GM18520 (cell line): ENCODE data around the gene EZH2.

ENCODE experiments used
- ATAC-seq: cut with Tn5 transposase; IDR thresholded peaks from one replicate; pipeline ENCODE4 v1.9.1; 2021; ENCODE audit not compliant: unreplicated experiment

The EZH2 gene

GRCh38 chr7:148858489-148858888 lies 25.6 kb downstream of the EZH2 start:
- no peak for ATAC-seq

DNA sequence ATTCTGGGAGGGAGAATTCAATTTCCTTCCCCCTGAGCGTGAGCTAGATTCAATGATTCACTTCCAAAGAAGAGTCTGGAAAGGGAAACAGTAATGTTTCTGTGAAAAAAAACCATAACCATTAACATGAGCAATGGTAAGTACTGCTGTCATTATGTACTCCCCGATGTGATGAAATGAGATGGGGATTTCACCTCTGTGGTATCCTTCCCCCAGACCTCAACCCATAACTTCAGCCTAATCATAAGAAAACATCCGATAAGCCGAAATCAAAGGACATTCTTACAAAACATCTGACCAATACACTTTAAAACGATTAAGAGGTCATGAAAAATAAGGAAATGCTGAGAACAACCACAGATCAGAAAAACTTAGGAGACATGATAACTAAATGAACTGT lies 27.2 kb downstream of the EZH2 start:
- peak; percentile 42 for ATAC-seq

DNA sequence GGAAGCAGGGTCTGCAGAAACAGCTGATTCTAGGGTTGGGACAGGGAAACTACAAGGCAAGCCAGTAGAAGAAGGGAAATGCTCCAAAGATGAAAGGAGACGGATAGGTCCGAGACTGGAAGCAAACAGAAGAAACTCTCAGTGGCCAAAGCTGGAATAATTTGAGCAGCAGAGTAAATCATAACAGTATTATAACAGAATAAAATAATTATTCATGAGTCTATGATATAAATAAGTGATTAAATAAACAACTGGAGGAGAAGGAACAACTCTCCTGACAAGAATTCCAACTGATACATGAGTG lies 27.6 kb downstream of the EZH2 start:
- no peak for ATAC-seq

GRCh38 chr7:148854983-148855382 lies 29.1 kb downstream of the EZH2 start:
- ATAC-seq: no peak

DNA sequence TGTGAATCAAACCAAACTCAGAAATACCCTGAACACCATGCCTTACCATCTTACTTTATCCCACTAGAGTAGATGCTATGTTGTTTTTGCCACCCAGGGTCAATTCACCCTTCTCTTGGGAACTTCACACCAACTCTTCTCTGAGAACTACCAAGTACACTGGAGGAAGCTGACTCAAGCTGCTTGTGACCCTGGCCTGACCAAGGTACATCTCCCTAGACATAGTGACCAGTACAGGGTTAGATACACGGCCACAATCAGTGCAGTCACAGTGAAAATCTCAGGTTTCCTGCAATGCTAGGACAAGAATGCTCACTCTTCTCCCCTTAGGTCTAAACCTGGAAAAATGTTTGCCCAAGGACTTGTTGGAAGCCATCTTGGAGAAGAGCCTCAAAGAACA lies 31.8 kb downstream of the EZH2 start:
- no peak for ATAC-seq

DNA sequence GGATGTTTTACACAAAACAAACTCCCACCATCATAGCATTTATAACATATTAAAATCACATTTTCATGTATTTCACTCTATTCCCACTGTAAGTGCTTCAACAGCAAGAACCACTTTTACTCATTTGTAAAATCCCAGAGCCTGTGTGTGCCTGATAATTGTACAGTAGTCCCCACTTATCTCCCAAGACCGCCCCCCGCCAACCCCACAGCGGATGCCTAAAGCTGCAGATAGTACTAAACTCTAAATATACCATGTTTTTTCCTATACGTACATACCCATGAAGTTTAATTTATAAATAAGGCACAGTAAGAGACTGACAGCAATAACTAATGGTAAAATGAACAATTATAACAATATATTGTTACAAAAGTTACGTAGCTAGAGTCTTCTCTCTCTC lies 33.5 kb downstream of the EZH2 start:
- no peak for ATAC-seq

DNA sequence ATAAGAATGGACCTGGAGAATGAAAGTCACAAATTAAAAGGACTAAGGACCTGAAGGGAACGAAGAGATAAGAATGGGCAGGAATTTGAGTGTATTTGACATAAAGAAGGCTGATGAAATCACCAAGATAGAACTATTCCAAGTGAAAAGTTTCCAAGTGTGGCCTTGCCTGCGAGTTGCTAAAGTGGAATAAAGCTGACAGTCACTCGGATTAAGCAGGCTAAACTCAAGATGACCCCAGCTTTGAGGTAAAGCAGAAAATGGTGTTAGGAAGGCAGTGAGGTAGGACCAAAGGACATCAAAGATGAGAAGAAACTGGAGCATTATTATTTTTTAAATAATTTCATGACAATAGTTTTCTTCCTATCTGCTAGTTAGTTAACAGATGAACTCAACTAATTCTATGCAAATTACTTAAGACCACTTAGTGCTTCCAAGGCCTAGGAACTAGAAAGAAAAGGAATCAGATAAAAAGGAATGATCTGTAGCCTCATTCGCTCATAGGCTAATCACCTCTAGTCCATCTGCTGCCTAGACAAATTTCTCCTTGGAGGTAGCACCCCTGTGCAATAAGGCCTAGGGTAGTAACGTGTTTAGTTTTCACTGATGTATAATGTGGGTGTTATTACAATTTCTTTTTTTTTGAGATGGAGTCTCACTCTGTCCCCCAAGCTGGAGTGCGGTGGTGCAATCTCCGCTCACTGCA lies 34.5 kb downstream of the EZH2 start:
- no peak for ATAC-seq

GRCh38 chr7:148847815-148848734 lies 36.0 kb downstream of the EZH2 start:
- ATAC-seq: no peak

- ATAC-seq: no peak
Observed at GRCh38 chr7:148838905-148839304, 45.2 kb downstream of the EZH2 start.

DNA sequence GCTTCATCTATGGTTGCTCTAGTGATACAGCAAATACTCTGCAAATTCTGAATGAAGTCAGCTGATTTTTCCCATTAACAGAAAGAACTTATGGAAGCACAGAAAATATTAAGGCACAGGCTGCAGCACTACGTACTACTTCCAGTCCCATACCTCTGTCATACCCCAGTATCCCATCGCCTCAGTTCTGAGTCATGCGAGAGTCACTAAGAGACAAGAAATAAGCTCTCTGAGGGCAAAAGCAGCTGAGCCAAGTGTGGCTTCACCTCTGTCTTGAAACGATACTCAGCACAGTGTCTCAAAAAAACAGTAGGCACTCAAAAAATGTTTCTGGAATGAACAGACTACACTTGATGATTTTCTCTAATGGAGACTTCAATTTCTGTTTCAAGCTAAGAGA lies 48.2 kb downstream of the EZH2 start:
- no peak for ATAC-seq

- no peak for ATAC-seq
Observed at GRCh38 chr7:148834605-148835004, 49.5 kb downstream of the EZH2 start.

- no peak for ATAC-seq
Observed at GRCh38 chr7:148831782-148832181, 52.3 kb downstream of the EZH2 start.

DNA sequence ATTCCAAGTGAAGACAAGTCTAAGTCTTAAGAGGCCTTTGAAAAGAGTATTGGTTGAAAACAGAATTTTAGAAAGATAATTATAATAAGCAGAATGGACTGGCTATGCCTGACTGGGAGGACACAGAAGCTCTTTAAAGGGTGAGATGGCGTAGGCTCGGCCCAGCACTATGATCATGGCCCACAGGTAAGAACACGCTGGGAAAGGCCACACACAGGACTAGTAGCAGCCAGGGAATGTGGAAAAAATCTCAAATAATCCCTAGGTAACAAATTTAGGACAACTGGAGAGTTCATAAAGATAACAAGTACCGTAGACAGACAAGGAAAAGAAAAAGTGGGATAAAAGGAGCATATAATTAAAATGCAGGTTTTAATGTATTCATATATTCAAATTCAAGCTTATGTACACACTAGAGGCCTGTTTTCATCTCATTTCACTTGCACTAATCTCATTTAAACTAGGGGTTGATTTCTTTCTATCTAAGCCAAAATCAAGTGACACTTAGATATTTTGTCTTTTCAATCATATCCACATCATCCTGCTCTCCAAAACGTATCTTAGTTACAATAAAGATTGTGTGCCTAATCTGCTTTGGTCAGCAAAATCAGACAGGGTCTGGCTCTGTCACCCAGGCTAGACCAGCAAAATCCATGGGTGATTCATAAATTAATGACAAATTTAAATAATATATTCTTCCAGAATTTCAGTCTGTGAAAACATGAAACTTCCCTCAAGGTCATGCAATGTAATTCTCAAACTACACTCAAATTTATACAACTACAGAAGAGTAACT lies 53.0 kb downstream of the EZH2 start:
- no peak for ATAC-seq

DNA sequence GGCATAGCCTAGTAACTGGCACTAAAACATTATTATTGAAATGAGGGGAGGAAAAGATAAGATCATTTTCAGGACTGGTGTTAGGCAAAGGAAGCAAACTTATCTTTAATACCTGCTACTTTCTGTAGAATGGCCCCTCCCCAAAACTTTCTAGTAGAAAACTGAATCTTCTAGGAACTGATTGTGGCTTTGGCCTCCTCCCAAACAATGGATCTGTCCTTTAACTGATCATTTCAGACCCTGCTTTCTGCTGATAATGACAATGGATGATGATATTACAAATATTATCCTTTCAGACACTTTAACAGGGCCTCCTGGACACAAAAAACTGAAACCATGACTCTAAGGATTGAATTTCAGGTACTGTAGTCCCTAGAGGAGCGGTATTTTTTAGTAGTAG lies 55.1 kb downstream of the EZH2 start:
- no peak for ATAC-seq

GRCh38 chr7:148825338-148825737 lies 58.8 kb downstream of the EZH2 start:
- ATAC-seq: no peak

GRCh38 chr7:148824864-148825263 lies 59.2 kb downstream of the EZH2 start:
- ATAC-seq: no peak

DNA sequence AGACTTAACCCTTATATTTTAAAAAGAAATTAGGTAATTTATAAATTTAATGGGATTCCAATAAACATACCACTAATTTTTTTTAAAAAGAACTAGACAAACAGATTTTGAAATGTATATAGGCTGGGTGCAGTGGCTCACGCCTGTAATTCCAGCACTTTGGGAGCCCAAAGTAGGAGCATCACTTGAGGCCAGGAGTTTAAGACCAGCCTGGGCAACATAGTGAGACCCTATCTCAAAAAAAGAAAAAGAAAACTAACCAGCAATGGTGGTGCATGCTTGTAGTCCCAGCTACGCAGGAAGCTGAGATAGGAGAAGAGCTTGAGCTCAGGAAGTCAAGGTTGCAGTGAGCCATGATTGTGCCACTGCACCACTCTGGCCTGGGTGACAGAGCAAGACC lies 62.7 kb downstream of the EZH2 start:
- ATAC-seq: no peak

- ATAC-seq: no peak
Observed at GRCh38 chr7:148819697-148820360, 64.3 kb downstream of the EZH2 start.

- ATAC-seq: no peak
Observed at GRCh38 chr7:148815612-148816011, 68.5 kb downstream of the EZH2 start.

DNA sequence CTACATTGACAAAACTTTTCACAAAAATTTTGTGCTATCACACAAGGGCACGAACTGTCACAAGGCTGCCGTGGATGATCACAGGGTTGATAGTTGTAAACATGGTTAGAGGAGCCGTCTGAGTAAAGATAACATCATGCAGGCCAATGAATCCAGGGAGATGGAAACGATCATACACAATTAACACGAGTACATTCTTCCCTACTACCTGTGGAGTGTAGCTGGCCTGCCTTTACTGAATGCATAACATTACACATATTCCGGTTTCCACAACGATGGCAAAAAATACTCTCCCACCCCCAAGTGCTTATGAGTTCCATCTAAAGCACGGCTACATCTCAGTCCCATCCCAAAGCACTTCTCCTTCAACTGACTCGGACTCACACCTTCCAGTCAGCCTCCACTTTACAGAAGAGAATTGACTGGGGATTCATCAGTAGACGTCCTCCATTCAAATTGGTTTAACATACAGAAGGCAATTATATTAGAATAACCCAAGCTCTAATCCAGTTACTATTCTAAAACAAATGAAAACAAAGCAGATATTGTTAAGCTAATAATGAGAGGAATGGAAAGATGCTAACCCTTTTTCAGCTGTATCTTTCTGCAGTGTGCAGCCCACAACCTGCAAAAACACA lies 69.0 kb downstream of the EZH2 start:
- no peak for ATAC-seq

DNA sequence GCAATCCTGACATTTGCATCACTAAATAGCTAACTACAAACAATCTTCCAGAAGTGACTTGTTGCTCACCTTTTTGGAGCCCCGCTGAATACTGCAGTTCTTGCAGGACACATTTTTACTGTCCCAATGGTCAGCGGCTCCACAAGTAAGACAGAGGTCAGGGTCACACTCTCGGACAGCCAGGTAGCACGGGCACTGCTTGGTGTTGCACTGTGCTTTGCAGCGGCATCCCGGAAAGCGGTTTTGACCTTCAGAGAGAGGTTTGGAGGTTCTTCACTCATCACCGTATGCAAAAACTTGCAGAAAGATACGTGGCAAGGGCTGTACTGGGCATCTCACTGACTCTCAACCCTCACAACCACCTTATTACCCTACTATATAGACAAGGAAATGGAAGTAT lies 70.2 kb downstream of the EZH2 start:
- no peak for ATAC-seq
